CD14-positive monocyte (primary cell): ENCODE measurements around the gene NFXL1. TPM values are rescaled to one million over a fixed set of nuclear protein-coding genes. Genes with fewer than 3 reads are reported as not detected.

Source experiments
- DNase-seq, 3 donors: peaks; one replicate each; pipeline ENCODE4 v3.0.0-alpha.2; 2011 to 2022
- H2AFZ ChIP-seq: 2 replicates; pipeline ENCODE4 v1.6.0; 2012; ENCODE audit warnings: mild to moderate bottlenecking, low read depth, low read length, inconsistent platforms; ENCODE audit not compliant: insufficient read depth, poor library complexity, severe bottlenecking
- H3K27ac ChIP-seq, 2 donors: 1 replicate in 1 of 2; 2 replicates in 1 of 2; pipeline ENCODE4 v1.5.1; 2012 to 2013; ENCODE audit warnings: low read length in 2 of 2, control low read depth in 1 of 2, inconsistent platforms in 1 of 2, low read depth in 1 of 2, mild to moderate bottlenecking in 1 of 2
- H3K27me3 ChIP-seq, 2 donors: one replicate each; pipeline versions ENCODE4 v1.6.0 to v1.6.1; 2011 to 2013; ENCODE audit warnings: low read length in 2 of 2; ENCODE audit not compliant: control insufficient read depth in 2 of 2, insufficient read depth in 2 of 2
- H3K36me3 ChIP-seq, 2 donors: replicated peaks in 1 of 2; 1 replicate in 1 of 2; 2 replicates in 1 of 2; pipeline versions ENCODE4 v1.5.1 to v1.6.1; 2012 to 2013; ENCODE audit warnings: low read length in 2 of 2, control low read depth in 1 of 2, inconsistent platforms in 1 of 2, mild to moderate bottlenecking in 1 of 2; ENCODE audit not compliant: insufficient read depth in 2 of 2, control insufficient read depth in 1 of 2
- H3K4me1 ChIP-seq, 2 donors: 1 replicate in 1 of 2; 2 replicates in 1 of 2; pipeline versions ENCODE4 v1.5.1 to v1.6.1; 2012 to 2013; ENCODE audit warnings: low read length in 2 of 2, control low read depth in 1 of 2, inconsistent platforms in 1 of 2, mild to moderate bottlenecking in 1 of 2, moderate library complexity in 1 of 2; ENCODE audit not compliant: insufficient read depth in 2 of 2, control insufficient read depth in 1 of 2
- H3K4me2 ChIP-seq: replicated peaks from 2 replicates; pipeline ENCODE3; 2012; ENCODE audit warnings: low read length, moderate library complexity, mild to moderate bottlenecking; ENCODE audit not compliant: poor library complexity, severe bottlenecking; ENCODE audit errors: extremely low read depth
- H3K4me3 ChIP-seq, 3 experiments: fragments of 200-600 bp in 1 of 3; sonication (generic) in 1 of 3; replicated peaks in 1 of 3; 1 replicate in 2 of 3; 2 replicates in 1 of 3; pipeline ENCODE4 v1.5.1; 2011 to 2013; ENCODE audit warnings: low read length in 3 of 3, mild to moderate bottlenecking in 3 of 3, control low read depth in 2 of 3, low read depth in 2 of 3, inconsistent platforms in 1 of 3, moderate library complexity in 1 of 3
- H3K79me2 ChIP-seq: 2 replicates; pipeline ENCODE4 v1.6.0; 2012; ENCODE audit warnings: mild to moderate bottlenecking, control low read depth, inconsistent platforms, low read length, moderate library complexity; ENCODE audit not compliant: insufficient read depth
- H3K9ac ChIP-seq: 2 replicates; pipeline ENCODE4 v1.6.0; 2017; ENCODE audit warnings: low read length, mild to moderate bottlenecking; ENCODE audit not compliant: insufficient read depth, poor library complexity, severe bottlenecking
- H3K9me3 ChIP-seq, 2 donors: replicated peaks in 1 of 2; 1 replicate in 1 of 2; 2 replicates in 1 of 2; pipeline versions ENCODE4 v1.5.1 to v1.6.1; 2012 to 2013; ENCODE audit warnings: low read length in 2 of 2, control low read depth in 1 of 2; ENCODE audit not compliant: control insufficient read depth in 1 of 2, insufficient read depth in 1 of 2
- H4K20me1 ChIP-seq: 2 replicates; pipeline ENCODE4 v1.6.0; 2012; ENCODE audit warnings: mild to moderate bottlenecking, low read length, control low read depth, moderate library complexity; ENCODE audit not compliant: insufficient read depth
- H3K27ac Mint-ChIP-seq, 7 donors: one replicate each; pipeline ENCODE4 v1.8.0; 2020; ENCODE audit warnings: mild to moderate bottlenecking in 7 of 7, mixed read lengths in 7 of 7, moderate library complexity in 6 of 7, inconsistent platforms in 2 of 7
- H3K27me3 Mint-ChIP-seq, 3 donors: one replicate each; pipeline ENCODE4 v1.8.0; 2021 to 2022; ENCODE audit warnings: low read depth in 3 of 3, mild to moderate bottlenecking in 3 of 3, mixed read lengths in 3 of 3, moderate library complexity in 3 of 3, inconsistent platforms in 1 of 3
- H3K36me3 Mint-ChIP-seq, 2 donors: one replicate each; pipeline ENCODE4 v1.8.0; 2020; ENCODE audit warnings: mixed read lengths in 2 of 2, inconsistent platforms in 1 of 2, mild to moderate bottlenecking in 1 of 2
- H3K4me1 Mint-ChIP-seq: one replicate; pipeline ENCODE4 v1.8.0; 2020; ENCODE audit warnings: mild to moderate bottlenecking, mixed read lengths
- H3K4me3 Mint-ChIP-seq, 2 donors: one replicate each; pipeline ENCODE4 v1.8.0; 2020; ENCODE audit warnings: mild to moderate bottlenecking in 2 of 2, mixed read lengths in 2 of 2, moderate library complexity in 1 of 2
- H3K9me3 Mint-ChIP-seq, 7 donors: one replicate each; pipeline ENCODE4 v1.8.0; 2020 to 2022; ENCODE audit warnings: mixed read lengths in 7 of 7, mild to moderate bottlenecking in 6 of 7, moderate library complexity in 6 of 7, inconsistent platforms in 2 of 7
- CTCF ChIP-seq: fragments of 200-600 bp; IDR thresholded peaks from one replicate; pipeline ENCODE4 v1.8.0; 2022; ENCODE audit warnings: antibody characterized with exemption, mild to moderate bottlenecking
- WGBS: methylation state at CpG from one replicate; pipeline ENCODE4 v1.1.5; 2013; ENCODE audit warnings: missing lambda C conversion rate; ENCODE audit not compliant: insufficient coverage; 5-methylcytosine and 5-hydroxymethylcytosine counted together
- intact Hi-C, 2 donors: fragments of 100-400 bp; cut with micrococcal nuclease; formaldehyde crosslinking; loops; one replicate each; pipeline versions ENCODE4 v1.15.0 to v1.15.1; 2023
- polyA plus RNA-seq, 3 donors: library from polyadenylated mRNA; depleted of rRNA in 1 of 3; unstranded in 2 of 3; stranded (reverse) in 1 of 3; fragments of 300-500 nt in 2 of 3; fragments of >200 nt in 1 of 3; fragmentation: Illumina TruSeq in 2 of 3; gene quantifications; 1 replicate in 2 of 3; 2 replicates in 1 of 3; pipeline ENCODE4 v1.2.3, GENCODE V29; 2012 to 2021

Gene NFXL1
- polyA plus RNA-seq, 3 donors, result 3.6 to 26.2 (median 10.6) TPM

GRCh38 chr4:47899639-47900038 is 14.7 kb downstream of the NFXL1 start:
- Histone ChIP-seq H2AFZ (no peak overlapping the region), H3K36me3 (peaks cover 66 to 93% of the 10 kb centered on the region in 2 donors), H4K20me1 (peaks cover 6% of the 10 kb centered on the region), H3K4me3 (no peak overlapping the region), H3K27ac (no peak overlapping the region), H3K27me3 (no peaks in the 10 kb centered on the region), H3K4me2 (no peak overlapping the region), H3K4me1 (no peaks in the 10 kb centered on the region), H3K79me2 (no peaks in the 10 kb centered on the region), H3K9ac (no peak overlapping the region), H3K9me3 (no peaks in the 10 kb centered on the region)
- no peak for DNase-seq
- Mint-ChIP-seq H3K36me3 (peaks cover 69 to 79% of the 10 kb centered on the region in 2 donors), H3K27me3 (no peaks in the 10 kb centered on the region), H3K4me3 (no peak overlapping the region), H3K27ac (no peak overlapping the region), H3K4me1 (no peaks in the 10 kb centered on the region), H3K9me3 (no peaks in the 10 kb centered on the region)
- WGBS, result no CpG with 5 or more reads among the region's 1 CpG
- intact Hi-C loops, result no loop called here
- no peak for TF ChIP-seq CTCF

- no peak for DNase-seq
- H3K4me3 Mint-ChIP-seq, result no peak overlapping the region
- WGBS, result no CpG with 5 or more reads among the region's 1 CpG
Measured at GRCh38 chr4:47891928-47892327, 22.5 kb downstream of the NFXL1 start.

More at GRCh38 chr4:47891928-47892327, 22.5 kb downstream of the NFXL1 start:
- intact Hi-C loops, result no loop called here
- Histone ChIP-seq H3K4me1 (no peaks in the 10 kb centered on the region), H3K9ac (no peak overlapping the region), H3K79me2 (no peaks in the 10 kb centered on the region), H3K4me3 (no peak overlapping the region), H3K9me3 (no peaks in the 10 kb centered on the region), H3K27ac (peak overlapping the region in 1 of 2 donors; percentile 21), H3K4me2 (no peak overlapping the region), H4K20me1 (peaks cover 3% of the 10 kb centered on the region), H2AFZ (no peak overlapping the region), H3K27me3 (no peaks in the 10 kb centered on the region), H3K36me3 (peaks cover 52 to 98% of the 10 kb centered on the region in 2 donors)
- peaks cover 72 to 87% of the 10 kb centered on the region in 2 donors for H3K36me3 Mint-ChIP-seq
- H3K27me3 Mint-ChIP-seq, result no peaks in the 10 kb centered on the region
- H3K9me3 Mint-ChIP-seq, result no peaks in the 10 kb centered on the region
- peak overlapping the region in 1 of 7 donors; percentile 43 for H3K27ac Mint-ChIP-seq
- no peak for TF ChIP-seq CTCF
- no peaks in the 10 kb centered on the region for H3K4me1 Mint-ChIP-seq
